ENCODE results near the gene SMAD2.
A peak's percentile ranks its signal among the peaks of the same experiment; 100 is the strongest.

Gene SMAD2

GRCh38 chr18:47930931-47931717 is 665 bp upstream of the SMAD2 start:
- peak; percentile 90 for DNase-seq

DNA sequence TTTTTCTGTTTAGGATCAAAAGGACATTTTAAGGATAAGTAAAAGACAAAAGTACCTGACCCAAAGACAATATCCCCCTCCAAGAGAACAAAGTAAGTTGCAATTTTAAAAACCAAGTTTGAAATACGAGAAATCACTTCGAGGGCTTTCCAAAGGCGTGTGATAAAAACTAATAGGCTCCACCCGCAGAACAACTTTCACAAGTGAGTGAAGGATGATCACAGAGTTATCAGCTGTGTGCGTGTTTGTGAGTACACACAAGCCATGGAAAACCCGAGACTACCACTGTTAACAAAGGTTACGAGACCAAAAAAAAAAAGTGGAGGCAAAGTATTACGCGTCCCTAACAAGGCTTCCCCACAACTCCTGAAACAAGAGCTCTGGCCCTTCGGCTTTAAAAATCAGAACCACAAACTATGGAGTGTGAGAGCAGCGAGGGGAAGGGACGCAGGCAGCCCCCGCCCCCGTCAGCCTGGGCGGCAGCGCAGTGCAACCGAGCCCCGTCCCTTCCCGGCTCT is 719 bp downstream of the SMAD2 start:
- no peak for DNase-seq

DNA sequence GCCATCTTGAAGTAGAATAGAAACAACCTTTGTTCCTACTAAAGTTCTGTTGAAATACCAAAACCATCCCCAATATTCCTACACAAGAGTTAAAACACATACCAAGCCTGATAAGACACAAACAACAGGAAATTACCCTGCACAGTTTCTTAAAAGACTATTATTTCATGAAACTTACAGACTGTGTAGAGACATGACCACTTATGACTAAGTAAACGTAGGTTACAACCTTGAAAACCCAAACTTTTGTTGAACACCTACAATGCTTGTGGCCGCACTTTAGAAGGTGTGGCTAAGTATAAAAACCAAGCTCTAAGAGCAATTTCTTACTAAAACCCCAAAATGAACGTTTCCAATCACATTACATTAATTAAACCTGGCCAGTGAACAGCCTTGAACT is 2.0 kb downstream of the SMAD2 start:
- DNase-seq = no peak

GRCh38 chr18:47926101-47926850 is 4.2 kb downstream of the SMAD2 start:
- no peak for DNase-seq

DNA sequence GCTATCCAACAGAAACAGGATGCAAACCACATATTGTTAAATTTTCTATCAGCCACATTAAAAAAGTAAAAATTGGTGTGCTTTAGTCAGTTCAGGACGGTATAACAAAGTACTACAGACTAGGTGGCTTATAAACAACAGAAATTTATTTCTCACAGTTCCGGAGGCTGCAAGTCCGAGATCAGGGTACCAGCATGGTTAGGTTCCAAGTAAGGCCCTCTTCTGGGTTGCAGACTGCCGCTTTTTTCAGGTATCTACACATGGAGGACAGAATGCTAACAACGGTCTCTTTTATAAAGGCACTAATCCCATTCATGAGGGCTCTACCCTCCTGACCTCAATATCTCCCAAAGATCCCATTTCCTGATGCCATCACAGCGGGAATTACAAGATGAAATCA is 10.5 kb downstream of the SMAD2 start:
- DNase-seq = no peak

DNA sequence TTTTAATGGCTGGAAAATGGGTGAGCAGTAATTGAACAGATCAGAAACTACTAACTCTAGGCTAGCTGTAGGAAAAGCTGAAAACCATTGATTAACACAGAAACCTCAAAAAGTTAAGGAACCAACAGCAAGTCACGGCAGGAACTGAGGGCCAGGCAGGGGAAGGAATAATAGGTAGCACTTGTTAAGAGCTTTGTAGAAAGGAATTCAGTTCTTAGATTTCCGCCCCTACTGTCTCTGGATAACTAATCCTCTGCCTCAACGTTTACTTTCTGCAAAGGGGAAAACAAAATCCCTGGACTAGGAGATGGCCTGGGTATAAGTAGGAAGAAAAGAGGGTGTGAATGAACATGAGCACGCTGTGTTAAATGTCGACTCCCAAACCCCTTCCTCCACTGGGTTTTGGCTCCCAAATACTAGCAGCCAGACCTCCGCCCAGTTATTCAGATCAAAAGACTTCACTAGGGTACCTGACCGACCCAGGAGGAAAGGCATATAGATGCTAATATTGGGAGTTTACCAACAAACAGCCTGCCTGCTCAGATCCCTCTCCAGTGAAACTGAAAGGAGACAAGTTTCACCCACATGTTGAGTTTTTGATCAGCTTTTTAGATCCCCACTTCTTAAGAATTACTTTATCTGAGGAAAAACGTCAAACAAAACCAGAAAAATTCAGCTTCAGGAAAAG is 12.4 kb downstream of the SMAD2 start:
- DNase-seq = no peak

- DNase-seq = no peak
These were observed 14.5 kb downstream of the SMAD2 start for GRCh38 chr18:47915930-47916329.

GRCh38 chr18:47915229-47915628 is 15.2 kb downstream of the SMAD2 start:
- DNase-seq = no peak

DNA sequence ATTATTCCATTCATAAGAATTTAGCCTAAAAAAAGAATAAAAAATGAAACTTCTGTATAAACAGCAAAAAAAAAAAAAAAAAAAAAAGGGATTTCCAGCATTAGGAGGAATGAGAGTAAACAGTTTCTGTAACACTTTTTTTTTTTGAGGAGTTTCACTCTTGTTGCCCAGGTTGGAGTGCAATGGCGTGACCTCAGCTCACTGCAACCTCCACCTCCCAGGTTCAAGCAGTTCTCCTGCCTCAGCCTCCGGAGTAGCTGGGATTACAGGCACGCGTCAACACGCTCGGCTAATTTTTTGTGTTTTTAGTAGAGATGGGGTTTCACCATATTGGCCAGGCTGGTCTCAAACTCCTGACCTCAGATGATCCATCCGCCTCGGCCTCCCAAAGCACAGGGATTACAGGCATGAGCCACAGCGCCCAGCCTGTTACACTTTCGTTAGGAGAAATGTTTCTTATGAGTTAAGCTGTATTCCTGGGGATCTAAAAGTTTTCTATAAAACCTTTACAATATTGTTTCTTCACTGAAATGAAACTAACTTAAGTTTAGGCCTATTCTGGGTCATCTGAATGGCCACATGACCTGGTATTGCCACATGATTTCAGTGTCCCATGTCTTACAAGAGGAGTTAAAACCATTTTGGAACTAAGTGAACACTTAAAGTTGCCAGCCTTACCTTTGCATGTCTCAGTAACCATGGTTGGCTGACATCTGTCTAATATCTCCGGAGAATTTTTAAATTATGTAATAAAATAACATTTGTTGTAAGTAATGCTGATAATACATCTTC is 17.5 kb downstream of the SMAD2 start:
- no peak for DNase-seq

GRCh38 chr18:47912343-47912742 is 18.1 kb downstream of the SMAD2 start:
- DNase-seq = no peak

DNA sequence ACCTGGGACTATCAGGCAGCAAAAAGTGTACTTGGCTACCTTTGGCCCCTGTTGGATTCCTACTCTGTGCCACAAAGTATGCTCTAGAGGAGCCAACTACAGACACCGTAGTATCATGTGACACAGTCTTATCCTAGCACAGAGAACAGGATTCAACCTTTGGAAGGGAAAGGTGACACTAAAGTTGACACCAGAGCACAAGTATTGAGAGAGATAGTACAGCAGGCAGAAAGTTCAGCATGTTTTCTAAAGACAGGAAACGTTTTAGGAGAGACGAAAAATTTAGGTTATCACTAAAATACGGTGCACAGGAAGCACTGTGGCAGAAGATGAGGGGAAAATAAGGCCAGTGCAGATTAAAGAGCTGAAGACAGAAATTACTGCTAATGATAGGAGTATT is 18.6 kb downstream of the SMAD2 start:
- no peak for DNase-seq

DNA sequence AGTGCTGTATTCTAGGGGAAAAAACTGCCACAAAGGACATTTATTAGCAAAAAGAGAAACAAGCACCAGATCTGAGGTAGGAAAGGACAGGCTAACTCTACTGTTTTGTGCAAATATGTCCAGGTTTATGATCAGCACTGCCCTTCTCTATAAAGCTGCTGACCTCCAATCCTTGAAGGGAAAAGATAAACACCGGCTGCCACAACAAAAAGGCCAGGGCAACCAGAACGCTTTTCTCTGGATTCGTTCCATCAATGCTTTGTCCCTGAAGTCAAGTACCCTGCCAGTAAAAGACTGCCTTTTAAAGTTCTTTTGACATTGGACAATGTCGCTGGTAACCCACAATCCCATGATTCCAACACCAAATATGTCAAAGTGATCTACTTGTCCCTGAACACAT is 21.0 kb downstream of the SMAD2 start:
- DNase-seq = no peak

- no peak for DNase-seq
These were observed 21.9 kb downstream of the SMAD2 start for GRCh38 chr18:47908592-47908991.

- DNase-seq = no peak
These were observed 24.1 kb downstream of the SMAD2 start for GRCh38 chr18:47906408-47906807.

- no peak for DNase-seq
These were observed 26.6 kb downstream of the SMAD2 start for GRCh38 chr18:47903809-47904208.

DNA sequence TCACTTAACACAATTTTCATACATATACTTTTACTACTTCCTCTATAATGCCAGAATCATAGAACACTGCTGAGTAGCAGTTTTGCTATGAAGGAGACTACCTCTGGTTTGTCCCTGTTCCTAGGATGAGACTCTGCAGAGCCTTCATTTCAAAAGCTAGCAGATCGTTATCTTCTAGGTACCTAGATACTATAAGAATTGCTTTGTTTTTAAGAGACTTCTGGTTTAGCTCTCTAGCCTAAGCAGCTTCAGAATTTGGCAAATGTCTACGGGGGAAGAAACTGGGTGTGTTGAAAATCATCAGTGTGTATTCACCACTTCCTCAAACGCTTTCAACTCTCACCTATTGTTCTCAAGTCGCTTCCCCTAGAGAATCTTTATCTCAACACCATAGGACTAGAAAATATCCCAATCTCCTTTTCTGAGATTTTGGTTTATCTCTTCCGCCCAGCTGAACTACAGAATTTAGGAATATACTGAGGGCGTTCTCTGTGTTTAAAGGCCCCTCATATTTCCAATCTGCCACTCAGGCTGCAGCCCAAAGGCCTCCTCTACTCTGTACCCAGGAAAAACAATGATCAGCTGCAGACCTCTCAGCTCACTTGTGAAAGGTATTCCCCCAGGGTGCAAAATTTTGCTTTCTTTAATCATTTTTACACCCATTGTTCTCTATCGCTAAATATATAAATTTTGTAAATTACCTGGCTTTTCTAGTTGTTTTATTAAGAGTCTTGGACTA is 28.7 kb downstream of the SMAD2 start:
- DNase-seq = no peak

DNA sequence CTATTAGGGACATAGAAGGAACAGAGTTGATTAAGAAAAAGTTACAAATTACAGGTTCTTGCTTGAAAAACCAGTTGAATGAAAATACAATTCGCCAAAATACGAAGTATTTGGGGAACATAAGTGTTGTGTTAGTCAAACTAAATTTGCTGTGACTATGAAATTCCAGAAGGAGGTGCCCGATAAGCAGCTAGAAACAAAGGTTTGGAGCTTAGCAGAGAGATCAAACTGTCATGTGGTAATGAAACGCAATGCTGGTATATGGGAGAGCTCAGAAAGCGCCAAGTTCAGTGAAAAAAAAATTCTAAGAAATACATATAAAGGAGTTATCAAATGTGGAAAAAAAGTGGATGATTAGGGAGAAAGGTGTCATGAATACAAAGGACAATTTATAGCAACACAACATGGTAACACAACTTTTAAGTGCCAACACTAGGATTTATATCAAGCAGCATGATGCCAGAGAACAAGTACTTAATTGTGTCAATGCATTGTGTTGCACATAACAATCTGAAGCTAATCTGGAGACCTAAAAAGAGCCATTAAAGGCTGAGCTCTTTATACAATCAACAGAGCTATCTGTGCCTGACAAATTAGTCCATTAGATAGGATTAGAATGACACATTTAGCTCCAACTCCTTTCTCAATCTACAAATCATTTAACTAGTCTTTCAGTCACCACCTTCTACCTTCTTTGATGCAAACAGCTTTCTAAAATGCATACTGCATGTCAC is 31.2 kb downstream of the SMAD2 start:
- DNase-seq = no peak

DNA sequence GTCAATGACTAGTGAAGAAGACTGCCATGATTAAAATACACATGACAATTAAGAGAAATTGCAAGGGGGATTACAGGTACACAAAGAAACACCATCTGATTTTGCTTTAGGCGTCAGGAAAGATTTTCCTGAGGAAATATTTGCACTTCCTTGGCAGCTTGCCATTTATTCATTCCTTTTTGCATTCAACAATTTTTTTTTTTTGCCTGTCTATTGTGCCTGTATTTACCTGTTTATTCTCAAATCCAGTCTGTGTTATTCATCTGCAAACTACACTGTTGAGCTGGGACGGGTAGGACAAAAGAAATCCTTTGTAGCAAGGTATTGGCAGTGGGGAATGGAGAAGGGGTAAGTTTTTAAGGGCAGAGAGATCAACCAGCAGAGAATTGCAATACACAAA is 31.8 kb downstream of the SMAD2 start:
- DNase-seq = peak; percentile 50

DNA sequence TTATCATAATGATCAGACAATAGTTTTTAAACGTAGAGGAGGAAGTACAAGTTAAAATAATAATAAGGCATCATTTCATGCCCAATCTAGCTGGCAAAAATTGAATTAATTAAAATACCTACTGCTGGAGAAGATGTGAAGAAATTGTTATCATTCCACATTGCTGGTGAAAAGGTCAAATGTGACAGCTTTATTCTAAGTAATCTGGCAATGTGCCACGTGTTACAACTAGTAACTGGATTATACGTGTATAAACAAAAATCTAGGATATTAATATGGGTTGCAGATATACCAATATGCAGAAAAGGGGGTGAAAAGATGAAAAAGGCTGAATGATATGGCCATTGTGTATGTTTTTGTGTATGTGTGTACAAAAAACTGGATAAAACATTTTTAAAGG is 32.4 kb downstream of the SMAD2 start:
- DNase-seq = no peak

GRCh38 chr18:47895565-47896250 is 34.8 kb downstream of the SMAD2 start:
- no peak for DNase-seq
